ENCODE data around the gene SPAG7.

The SPAG7 gene

DNA sequence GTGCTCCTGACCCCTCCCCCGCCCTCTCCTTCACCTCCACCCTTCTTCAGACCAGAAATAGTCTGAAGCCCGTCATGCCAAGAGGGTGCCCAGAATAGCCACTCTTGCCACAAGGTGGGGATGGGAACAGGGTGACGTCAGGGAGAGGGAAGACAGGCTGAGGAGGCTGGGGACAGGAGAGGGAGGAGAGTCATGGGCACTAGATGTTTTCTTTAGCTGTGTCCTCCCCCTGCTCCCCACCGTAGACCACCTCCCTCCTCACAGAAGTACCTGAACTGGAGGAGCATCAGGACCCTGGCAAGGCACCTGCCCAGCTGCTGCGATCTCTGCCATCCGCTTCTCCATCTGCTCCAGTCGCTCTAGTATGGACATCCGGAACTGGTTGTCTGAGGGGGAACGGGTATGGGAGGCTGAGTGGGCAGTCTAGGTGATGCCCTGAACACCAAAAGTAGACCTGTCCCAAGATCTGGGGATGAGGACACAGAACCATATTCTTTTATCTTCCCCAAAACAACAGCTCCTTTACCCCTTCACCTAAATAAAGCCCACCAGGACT, 6.6 kb upstream of the SPAG7 start:
- DNase-seq: no peak

DNA sequence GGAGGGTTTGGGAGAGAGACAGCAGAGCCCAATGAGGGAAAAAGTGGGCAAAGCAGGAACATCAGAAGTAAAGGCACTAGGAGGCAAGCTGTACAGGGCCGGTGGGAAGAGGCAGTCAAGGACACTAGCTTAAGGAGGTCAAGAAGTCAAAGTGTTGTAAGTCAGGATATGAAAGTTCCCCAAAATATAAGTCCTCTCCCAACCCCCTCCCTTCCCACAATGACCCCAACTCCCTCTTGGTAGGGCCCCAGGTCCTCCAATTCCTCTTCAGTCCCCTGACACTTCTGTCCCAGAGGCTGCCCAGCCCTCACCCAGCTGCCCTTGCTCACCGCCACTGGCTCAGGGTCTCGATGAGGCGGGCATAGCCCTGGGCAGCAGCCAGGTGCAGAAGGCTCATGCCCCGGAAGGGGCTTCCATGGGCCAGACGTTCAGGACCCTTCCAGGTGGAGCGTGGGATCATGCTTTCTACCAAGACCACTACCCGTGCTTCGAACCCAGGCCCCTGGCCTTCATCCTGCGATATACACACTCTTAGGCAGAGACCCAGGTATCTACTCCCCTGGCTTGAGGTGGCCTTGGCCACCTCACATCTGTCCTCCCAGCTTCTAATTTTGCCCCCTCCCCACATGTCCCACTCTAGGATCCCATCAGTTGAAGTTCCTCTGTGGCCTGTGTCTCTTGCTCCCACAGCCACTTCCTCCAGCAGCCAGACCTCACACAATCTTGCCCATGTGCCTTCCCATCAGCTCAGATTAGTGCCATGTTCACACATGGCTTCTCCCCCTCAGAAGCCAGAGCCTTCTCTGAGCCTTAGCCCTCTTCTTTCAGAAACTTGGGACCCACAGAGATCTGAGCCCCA, 5.9 kb upstream of the SPAG7 start:
- DNase-seq: no peak

DNA sequence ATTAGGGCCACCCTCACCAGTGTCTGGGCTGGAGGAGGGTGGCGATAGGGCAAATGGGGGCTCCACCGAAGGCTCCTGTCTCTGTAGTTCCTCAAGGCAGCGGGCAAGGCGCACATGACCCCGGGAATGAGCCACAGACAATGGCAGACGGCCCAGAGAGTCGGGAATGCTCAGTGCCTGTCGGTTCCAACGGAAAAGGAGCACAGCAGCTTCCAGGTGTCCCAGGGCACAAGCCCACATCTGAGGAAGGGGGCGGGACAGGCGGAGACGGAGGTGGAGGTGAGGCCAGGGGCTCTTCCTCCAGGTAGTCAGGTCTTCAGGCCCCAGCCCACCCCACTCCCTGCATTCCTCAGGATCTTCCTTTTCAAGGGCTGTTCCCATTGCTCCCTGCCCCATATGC, 5.1 kb upstream of the SPAG7 start:
- DNase-seq: no peak

DNA sequence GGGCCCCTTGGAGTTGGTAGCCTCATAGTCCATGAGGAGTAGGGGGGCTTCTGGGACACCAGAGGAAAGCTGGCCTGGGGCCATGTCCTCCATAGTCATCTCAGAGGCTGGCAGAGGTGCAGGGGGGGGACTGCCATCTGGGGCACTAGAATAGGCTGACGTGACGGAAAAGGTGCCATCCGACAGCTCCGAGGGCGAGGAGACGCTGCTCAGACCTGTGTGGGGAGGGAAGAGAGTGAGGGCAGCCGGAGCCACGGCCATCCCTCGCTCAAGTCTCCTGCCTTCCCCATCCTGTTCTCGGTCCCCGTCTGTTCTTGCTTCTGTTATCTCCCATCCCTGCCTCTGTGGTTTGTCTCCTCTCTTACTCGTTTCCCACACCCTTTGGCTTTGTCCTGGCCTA, 4.7 kb upstream of the SPAG7 start:
- no peak for DNase-seq

DNA sequence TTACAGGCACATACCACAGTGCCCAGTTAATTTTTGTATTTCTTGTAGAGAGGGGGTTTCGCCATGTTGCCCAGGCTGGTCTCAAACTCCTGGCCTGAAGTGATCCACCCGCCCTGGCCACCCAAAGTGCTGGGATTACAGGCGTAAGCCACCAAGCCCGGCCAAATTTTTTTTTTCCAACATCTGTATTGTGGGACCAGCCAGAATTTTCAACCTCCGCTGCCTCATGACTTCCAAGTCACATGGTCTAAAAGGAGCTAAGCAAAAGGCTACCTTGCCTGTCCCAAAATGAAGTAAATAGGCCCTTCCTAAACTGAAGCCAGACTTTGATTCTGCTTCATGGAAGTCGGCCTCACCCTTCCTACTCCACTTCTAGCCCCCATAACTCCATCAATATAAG, 4.2 kb upstream of the SPAG7 start:
- DNase-seq: no peak

DNA sequence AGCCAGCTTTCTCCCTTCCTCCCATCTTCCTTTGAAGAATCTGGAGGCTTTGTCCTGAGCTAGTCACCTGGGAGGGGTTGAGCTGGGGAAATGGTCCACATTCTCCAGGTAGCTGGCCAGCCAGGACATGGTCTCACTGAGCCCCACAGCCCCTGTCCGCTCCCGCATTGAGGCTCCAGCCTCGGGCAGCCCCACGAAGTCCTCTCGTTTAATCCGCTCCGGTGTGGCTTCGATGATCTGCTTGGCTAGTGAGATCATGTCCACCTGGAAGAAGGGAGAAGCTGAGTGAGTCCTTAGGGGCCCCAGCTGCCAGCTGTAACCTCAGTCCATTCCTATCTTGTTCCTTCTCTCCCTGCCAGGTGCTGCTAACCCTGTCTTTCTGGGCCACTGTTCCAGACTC, 2.7 kb upstream of the SPAG7 start:
- no peak for DNase-seq

DNA sequence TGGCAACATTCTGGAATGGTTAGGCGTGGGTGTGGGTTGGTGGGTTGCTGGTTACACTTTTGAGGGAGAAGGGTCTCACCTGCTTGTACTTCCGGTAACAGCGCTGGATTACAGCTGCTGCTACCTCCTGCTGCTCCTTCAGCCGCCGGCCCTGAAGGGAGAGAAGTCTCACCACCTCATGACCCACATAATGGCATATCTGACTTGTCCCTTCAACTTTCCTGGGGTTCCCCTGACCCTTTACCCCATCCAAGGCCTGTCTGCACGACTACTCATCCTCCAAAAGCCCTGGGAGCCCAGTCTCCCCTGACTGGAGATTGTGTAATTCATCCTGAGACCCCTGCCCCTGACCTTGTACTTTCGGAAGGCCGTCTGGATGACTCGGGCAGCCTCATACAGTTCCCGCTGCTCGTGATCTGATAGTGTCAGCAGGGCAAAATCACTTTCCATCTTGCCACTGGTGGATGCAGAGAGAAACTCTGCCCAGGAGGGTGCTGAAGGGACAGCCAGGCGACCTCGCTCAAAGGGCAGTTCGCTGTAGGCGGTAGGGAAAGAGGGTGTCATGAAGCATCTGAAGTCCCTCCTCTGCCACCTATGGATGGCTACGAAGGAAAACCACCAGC, 2.0 kb upstream of the SPAG7 start:
- no peak for DNase-seq

DNA sequence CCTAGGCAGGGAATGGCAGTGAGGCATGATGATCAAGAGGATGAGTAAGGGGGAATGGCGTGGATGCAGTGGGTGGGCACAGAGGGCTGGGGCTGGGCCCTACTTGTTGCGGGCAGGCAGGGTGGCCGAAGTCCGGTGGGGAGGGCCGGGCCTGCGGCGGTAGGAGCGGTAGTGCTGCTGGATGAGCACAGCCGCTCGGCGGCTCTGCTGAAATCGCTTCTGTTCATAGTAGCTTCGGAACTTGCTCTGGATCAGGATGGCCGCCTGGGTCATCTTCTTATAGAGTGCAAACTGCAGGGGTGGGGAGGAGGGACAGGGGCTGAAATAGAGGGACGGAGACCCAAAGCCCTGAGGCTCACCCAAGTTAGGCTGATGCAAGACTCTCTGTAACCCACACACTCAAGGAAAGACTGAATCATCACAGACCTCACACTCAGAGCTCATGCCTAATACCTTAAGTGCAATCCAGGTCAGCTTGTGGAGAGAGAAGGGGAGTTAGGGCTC, 1.5 kb upstream of the SPAG7 start:
- peak; percentile 27 for DNase-seq

DNA sequence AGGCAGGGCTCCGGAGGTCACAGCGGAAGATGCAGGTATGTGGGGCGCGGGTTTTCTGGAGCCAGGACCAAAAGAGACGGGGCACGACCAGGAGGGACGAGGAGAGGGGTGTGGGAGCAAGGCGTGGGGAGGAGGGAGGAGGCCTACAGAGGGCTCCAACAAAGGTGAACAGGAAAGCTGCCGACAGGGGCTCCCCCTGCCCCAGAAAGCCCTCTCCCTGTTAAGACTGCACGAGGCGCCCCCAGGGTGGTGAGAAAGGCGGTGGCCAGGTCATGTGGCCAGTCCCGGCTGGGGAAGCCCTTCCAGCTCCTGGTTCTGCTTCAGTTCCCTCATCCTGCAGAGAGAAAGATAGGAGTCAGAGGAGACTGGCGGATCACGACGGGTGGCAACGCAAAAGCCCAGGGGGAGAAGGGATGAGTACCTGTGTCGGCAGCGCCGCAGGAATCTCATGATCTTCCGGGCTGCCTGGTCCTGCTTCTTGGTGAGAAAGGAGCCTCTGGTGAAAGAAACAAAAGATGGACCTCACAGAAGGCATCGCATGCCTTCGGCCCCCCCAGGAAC, 949 bp upstream of the SPAG7 start:
- DNase-seq: no peak

DNA sequence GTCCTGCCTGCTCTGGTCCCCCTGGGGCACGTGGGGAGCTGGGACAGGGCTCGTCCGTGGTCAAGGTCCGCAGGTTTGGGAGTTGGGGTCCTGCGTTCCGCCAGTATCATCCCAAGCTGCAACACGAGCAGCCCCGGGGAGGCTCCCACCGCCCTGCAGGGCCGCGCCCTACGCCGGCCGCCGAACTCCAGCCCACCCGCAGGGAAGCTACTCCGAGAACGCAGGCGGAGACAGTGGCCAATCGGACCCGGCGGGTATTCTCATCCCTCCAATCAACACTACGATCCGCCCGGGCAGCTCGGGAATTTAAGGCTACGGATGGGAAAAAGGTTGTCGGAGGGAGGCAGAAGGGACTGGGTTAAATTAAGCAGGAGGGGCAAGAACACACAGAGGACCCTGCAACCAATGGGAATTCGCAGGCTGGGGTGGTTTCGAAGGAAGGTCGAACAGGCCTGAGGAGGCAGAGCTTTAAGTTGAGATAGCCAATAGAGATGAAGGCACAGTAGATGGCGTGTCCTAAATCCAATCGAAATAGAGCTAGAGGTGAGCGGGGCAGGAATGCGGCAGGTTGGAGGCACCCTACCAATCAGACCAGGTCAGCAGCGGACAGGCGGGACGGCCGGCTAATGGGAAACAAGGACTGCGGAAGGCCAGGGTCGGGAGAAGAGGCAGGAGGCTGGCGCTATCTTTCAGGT, 626 bp downstream of the SPAG7 start:
- DNase-seq: peak; percentile 99

DNA sequence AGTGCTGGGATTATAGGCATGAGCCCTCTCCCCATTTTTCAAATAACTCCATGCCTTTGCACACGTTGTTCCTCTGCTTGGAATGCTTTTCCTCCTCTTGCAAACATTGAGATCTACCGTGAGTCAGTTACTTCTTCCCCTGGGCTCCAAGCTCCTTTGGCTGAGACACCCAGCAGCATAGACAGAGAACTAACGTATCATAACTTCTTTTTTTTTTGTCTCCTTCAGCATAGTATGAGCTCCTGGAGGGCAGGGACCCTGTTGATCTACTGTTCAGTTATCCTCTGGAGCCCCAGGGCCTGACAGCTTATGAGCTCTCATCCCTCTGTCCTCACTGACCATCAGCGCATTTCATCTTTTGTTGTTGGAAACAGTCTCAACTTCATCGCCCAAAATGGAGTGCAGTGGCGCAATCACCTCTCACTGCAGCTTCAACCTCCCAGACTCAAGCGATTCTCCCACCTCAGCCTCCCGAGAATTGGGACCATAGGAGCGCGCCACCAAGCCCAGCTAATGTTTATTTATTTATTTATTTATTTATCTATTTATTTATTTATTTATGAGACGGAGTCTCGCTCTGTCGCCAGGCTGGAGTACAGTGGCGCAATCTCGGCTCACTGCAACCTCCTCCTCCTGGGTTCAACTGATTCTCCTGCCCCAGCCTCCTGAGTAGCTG, 2.2 kb downstream of the SPAG7 start:
- no peak for DNase-seq

DNA sequence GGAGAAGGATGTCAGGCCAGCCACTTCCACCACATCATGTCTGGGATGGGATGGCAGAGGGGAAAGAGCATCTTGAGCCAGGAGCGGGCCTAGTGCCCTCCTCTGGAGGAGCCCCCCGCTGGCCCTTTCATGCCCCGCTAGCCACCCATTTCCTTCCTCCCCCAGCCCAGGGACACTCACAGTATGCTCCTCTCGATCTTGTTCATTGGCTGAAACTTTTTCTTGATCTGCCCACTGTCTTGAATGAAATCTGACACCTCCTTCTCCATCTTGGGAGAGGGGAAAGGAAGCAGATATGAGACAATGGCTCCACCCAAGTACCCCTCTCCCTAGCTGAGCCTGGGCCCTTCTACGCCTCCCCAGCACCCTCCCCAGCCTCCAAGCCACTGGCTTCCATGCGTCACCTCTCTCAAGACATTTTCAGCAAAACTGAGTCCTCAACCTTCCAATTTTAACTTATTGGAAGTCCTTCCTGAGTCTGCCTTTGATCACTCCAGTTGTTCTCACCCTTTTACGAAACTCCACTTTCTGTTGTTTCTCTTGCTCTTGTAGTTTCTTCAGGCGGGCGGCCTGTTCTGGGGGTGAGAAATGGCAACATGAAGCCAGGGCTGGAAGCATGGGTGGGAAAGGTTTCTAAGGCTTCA, 7.2 kb downstream of the SPAG7 start:
- no peak for DNase-seq

DNA sequence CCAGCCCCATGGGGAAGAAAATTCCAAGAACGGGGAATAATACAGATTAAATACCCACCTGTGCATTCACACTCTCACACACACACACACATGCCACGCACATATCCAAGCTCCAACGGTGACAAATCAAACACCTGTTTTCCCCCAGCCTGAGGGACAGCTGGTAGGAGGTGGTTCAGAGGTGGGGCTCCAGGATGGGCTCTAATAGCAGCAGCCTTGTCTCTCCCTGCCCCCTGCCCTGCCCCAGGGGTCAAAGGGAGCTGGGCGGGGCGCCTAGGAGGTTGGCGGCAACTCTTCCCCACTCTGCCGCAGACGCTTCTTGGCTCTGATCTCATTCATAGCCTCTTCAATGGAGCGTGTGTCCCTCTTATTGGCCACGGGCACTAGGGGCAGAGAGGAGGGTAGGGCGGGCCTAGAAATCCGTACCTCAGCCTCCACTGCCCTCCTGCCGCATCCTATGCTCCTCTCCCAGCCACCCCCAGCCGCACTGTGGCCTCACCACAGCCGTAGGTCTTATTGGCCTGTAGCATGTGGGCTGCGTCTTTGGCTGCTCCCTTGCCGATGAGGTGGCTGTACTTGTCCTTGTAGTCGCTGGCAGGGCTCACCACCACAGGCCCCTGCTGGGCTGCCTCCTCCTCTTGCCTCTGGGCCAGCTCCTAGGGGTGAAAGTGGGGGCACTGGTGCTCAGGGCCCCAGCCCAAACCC, 8.2 kb downstream of the SPAG7 start:
- DNase-seq: no peak

DNA sequence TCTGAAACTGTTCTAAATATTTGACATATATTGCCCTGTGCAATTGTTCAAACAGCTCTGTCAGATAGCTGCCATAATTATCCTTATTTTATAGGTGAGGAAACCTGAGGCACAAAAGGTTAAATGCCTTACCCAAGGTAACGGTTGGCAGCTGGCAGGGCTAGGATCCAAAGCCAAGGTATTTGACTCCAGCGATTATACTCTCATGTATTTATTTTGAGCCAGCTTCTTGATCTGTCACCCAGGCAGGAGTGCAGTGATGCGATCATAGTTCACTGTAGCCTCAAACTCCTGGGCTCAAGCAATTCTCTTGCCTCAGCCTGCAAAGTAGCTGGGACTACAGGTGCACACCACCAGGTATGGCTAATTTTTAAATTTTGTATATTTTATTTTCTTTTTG, 9.5 kb downstream of the SPAG7 start:
- no peak for DNase-seq

DNA sequence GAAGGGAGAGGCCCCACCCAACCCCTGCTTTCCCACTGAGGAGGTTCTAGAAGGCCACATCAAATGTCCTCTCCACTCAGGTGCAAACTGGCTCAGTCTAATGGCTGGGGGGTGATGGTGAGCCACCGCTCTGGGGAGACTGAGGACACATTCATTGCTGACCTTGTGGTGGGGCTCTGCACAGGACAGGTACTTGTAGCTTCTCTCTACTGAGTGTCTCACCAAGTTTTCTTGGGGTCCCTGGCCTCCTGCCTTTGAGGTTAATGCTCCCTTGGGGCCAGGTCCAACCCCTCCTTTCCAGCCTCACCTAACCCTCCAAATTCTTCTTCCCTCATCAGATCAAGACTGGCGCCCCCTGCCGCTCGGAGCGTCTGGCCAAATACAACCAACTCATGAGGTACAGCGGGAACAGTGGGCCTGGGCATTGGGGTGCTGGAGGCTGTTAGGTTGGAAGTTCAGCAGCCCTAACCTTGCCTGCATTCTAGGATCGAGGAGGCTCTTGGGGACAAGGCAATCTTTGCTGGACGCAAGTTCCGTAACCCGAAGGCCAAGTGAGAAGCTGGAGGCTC, 11.0 kb downstream of the SPAG7 start:
- DNase-seq: no peak

DNA sequence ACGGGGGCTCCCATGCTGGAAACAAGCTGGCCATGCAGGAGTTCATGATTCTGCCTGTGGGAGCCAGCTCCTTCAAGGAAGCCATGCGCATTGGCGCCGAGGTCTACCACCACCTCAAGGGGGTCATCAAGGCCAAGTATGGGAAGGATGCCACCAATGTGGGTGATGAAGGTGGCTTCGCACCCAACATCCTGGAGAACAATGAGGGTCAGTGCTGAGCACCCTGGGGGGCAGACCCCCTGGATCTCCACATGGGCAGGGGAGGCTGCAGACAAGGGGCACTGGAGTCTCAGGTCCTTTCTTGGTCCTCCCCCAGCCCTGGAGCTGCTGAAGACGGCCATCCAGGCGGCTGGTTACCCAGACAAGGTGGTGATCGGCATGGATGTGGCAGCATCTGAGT, 12.5 kb downstream of the SPAG7 start:
- no peak for DNase-seq

DNA sequence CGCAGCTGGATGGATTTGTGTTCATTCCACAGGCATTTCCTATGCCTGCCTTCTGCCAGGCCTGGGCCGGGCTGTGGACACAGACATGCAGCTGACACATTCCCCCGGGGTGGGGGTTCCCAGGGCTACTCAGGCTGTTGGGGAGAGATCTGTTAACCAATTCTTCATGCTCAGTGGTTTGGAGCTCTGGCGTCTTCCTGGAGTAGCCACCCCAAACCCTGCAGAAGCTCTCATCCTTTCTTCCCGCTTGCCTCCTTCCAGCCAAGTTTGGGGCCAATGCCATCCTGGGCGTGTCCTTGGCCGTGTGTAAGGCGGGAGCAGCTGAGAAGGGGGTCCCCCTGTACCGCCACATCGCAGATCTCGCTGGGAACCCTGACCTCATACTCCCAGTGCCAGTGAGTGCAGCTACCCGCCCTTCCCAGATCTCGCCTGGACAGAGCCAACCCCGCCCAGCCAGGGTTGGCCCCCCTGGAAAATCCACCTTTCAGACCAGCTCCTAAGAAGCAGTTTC, 14.1 kb downstream of the SPAG7 start:
- DNase-seq: peak; percentile 79

DNA sequence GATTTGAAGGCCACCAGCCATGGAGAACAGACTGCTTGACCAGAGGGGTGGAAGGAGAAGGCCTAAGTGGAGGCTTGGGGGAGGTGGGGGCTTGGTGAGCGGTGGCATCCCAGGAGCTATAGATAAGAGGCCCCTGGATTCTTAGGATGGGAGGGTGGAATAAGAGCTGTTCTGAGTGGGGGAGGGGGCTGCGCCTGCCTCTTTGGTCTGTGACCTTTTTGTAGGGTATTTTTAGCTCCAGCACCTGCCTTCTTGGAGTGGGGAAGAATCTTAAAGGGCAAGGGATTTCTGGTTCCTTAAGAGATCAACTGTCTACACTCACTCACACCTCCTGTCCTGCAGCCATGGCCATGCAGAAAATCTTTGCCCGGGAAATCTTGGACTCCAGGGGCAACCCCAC, 16.1 kb downstream of the SPAG7 start:
- no peak for DNase-seq

DNA sequence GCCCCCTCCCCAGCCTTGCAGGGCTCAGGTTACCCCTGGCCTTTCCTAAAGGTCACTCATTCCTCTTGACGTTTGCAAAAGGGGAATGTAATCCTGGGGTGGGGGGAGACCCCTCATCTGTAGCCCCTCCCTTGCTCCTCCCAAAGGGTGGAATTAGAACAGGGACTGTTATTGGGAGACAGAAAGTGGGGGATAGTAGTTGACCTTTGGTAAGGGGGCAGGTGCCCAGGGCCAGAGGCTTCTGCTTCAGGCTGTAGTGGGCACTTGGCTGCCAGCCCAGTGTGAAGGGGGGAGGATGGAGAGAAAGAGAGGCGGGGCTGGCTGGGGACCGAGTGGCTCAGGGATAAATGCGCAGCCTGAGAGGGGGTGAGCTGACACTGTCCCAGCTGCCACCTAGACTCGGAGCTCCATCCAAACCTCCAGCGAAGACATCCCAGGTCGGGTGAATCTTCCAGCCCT, 16.8 kb downstream of the SPAG7 start, which contains the start of gene ENO3:
TSS of gene ENO3 (plus strand) at position 374 of the 459 bp plus-strand sequence. CDS start 711 bp downstream, outside the sequence.
- no peak for DNase-seq

DNA sequence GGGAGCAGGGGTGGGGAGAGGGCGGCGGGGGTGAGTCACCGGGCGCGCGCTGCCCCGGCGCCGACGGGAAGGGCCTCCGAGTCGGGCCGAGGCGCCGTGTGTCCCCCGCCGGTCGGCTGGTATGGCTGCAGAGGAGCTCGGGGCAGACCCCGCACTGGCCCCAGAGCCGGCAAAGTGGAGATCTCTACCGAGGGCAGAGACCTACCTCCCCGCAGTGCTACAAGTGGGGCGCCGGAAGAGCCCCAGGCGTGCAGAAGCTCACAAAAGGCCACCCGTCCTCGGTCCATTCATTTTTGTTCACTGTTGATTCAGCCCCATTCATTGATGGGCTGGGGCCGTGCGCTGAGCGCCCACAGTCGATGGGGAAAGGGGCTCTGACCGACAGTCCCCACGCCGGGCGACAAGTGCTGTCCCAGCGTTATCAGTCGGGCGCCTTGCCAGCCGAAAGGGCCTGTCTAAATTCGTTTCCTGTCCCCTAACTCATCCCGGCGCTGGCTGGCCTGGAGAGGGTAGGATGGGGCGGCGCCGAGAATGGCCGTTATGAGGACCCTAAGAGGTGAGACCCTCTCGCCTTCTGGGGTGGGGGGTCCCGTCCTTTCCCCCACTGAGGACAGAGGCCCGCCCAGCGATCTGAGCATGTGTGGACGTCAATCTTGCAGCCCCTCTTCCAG, 17.4 kb downstream of the SPAG7 start:
- DNase-seq: peak; percentile 48
